Memory B cell (primary cell): Measurements from ENCODE around the gene ADGRG4.
"Not testable (repeated sequence)": the region's sequence is repeated elsewhere in the genome, so short reads cannot be mapped to it uniquely, and the experiment has no call there.

Source experiments
- ATAC-seq: fragments of 150-1000 bp; cut with Tn5 transposase; 2 replicates; pipeline ENCODE4 v1.10.0; 2021; ENCODE audit warnings: low read depth, mild to moderate bottlenecking, moderate library complexity
- DNase-seq, 2 donors: peaks; one replicate each; pipeline ENCODE4 v3.0.0; 2022; ENCODE audit warnings: low spot score in 2 of 2
- H3K27ac Mint-ChIP-seq: one replicate; pipeline ENCODE4 v1.8.0; 2022; ENCODE audit warnings: mild to moderate bottlenecking, moderate library complexity, mixed read lengths
- H3K27me3 Mint-ChIP-seq: one replicate; pipeline ENCODE4 v1.8.0; 2022; ENCODE audit warnings: mixed read lengths
- H3K36me3 Mint-ChIP-seq: one replicate; pipeline ENCODE4 v1.8.0; 2022; ENCODE audit warnings: mild to moderate bottlenecking, mixed read lengths
- H3K4me1 Mint-ChIP-seq: one replicate; pipeline ENCODE4 v1.8.0; 2022; ENCODE audit warnings: mixed read lengths
- H3K4me3 Mint-ChIP-seq: one replicate; pipeline ENCODE4 v1.8.0; 2022; ENCODE audit warnings: mild to moderate bottlenecking, moderate library complexity, mixed read lengths
- H3K9me3 Mint-ChIP-seq: one replicate; pipeline ENCODE4 v1.8.0; 2022; ENCODE audit warnings: mixed read lengths

The ADGRG4 gene

GRCh38 chrX:136300721-136301120 lies at the start of gene ADGRG4:
TSS of gene ADGRG4 (plus strand) at chrX:136300963. CDS start at chrX:136308778, 7,815 bp downstream.
- H3K4me3 Mint-ChIP-seq, H3K27me3 Mint-ChIP-seq, H3K4me1 Mint-ChIP-seq, DNase-seq, H3K36me3 Mint-ChIP-seq, H3K9me3 Mint-ChIP-seq, ATAC-seq, H3K27ac Mint-ChIP-seq: not testable (repeated sequence)

- H3K27ac Mint-ChIP-seq, result peak within 1 kb of the TSS; percentile 84
- H3K4me1 Mint-ChIP-seq, result peaks cover 9% of the 10 kb centered on the region
- H3K36me3 Mint-ChIP-seq, result no peaks in the 10 kb centered on the region
- H3K9me3 Mint-ChIP-seq, result no peaks in the 10 kb centered on the region
- DNase-seq, result peak; percentile 61 to 64
- ATAC-seq, result peak; percentile 92
- no peaks in the 10 kb centered on the region for H3K27me3 Mint-ChIP-seq
- peak within 1 kb of the TSS; percentile 90 for H3K4me3 Mint-ChIP-seq
Measured at GRCh38 chrX:136251041-136251991, 49.4 kb upstream of the ADGRG4 start, which contains the start of gene MAP7D3. TSS of gene MAP7D3 (minus strand) at chrX:136251400. CDS start at chrX:136251358, 42 bp downstream.

- H3K4me1 Mint-ChIP-seq, result peaks cover 7% of the 10 kb centered on the region
- no peak overlapping the region for H3K27ac Mint-ChIP-seq
- H3K9me3 Mint-ChIP-seq, result no peaks in the 10 kb centered on the region
- H3K4me3 Mint-ChIP-seq, result no peak overlapping the region
- DNase-seq, result no peak
- no peaks in the 10 kb centered on the region for H3K36me3 Mint-ChIP-seq
- H3K27me3 Mint-ChIP-seq, result no peaks in the 10 kb centered on the region
- ATAC-seq, result no peak
Measured at GRCh38 chrX:136255541-136255940, 45.2 kb upstream of the ADGRG4 start.

GRCh38 chrX:136256026-136256425 lies 44.7 kb upstream of the ADGRG4 start:
- no peaks in the 10 kb centered on the region for H3K9me3 Mint-ChIP-seq
- DNase-seq (no peak), ATAC-seq (no peak)
- H3K4me3 Mint-ChIP-seq, result no peak overlapping the region
- no peak overlapping the region for H3K27ac Mint-ChIP-seq
- no peaks in the 10 kb centered on the region for H3K36me3 Mint-ChIP-seq
- H3K4me1 Mint-ChIP-seq, result peaks cover 7% of the 10 kb centered on the region
- no peaks in the 10 kb centered on the region for H3K27me3 Mint-ChIP-seq

GRCh38 chrX:136258951-136259350 lies 41.8 kb upstream of the ADGRG4 start:
- DNase-seq (no peak), ATAC-seq (no peak)
- Mint-ChIP-seq H3K9me3 (no peaks in the 10 kb centered on the region), H3K4me1 (peaks cover 4% of the 10 kb centered on the region), H3K27me3 (no peaks in the 10 kb centered on the region), H3K36me3 (no peaks in the 10 kb centered on the region), H3K4me3 (no peak overlapping the region), H3K27ac (no peak overlapping the region)

GRCh38 chrX:136259543-136259942 lies 41.2 kb upstream of the ADGRG4 start:
- H3K27me3 Mint-ChIP-seq, result no peaks in the 10 kb centered on the region
- H3K27ac Mint-ChIP-seq, result no peak overlapping the region
- ATAC-seq (no peak), DNase-seq (no peak)
- no peak overlapping the region for H3K4me3 Mint-ChIP-seq
- no peaks in the 10 kb centered on the region for H3K36me3 Mint-ChIP-seq
- no peaks in the 10 kb centered on the region for H3K9me3 Mint-ChIP-seq
- H3K4me1 Mint-ChIP-seq, result peaks cover 4% of the 10 kb centered on the region

GRCh38 chrX:136260776-136261175 lies 40.0 kb upstream of the ADGRG4 start:
- H3K27me3 Mint-ChIP-seq, result no peaks in the 10 kb centered on the region
- H3K4me3 Mint-ChIP-seq, result no peak overlapping the region
- ATAC-seq (no peak), DNase-seq (no peak)
- H3K9me3 Mint-ChIP-seq, result no peaks in the 10 kb centered on the region
- H3K27ac Mint-ChIP-seq, result no peak overlapping the region
- peaks cover 4% of the 10 kb centered on the region for H3K4me1 Mint-ChIP-seq
- no peaks in the 10 kb centered on the region for H3K36me3 Mint-ChIP-seq

GRCh38 chrX:136261321-136261720 lies 39.4 kb upstream of the ADGRG4 start:
- Mint-ChIP-seq H3K36me3 (no peaks in the 10 kb centered on the region), H3K4me1 (no peaks in the 10 kb centered on the region), H3K27me3 (no peaks in the 10 kb centered on the region), H3K9me3 (no peaks in the 10 kb centered on the region), H3K27ac (no peak overlapping the region), H3K4me3 (no peak overlapping the region)
- ATAC-seq (no peak), DNase-seq (no peak)

GRCh38 chrX:136262243-136262642 lies 38.5 kb upstream of the ADGRG4 start:
- no peaks in the 10 kb centered on the region for H3K9me3 Mint-ChIP-seq
- no peak overlapping the region for H3K4me3 Mint-ChIP-seq
- DNase-seq, result no peak
- no peaks in the 10 kb centered on the region for H3K4me1 Mint-ChIP-seq
- no peaks in the 10 kb centered on the region for H3K36me3 Mint-ChIP-seq
- no peak for ATAC-seq
- no peak overlapping the region for H3K27ac Mint-ChIP-seq
- H3K27me3 Mint-ChIP-seq, result no peaks in the 10 kb centered on the region

- Mint-ChIP-seq H3K27ac (no peak overlapping the region), H3K27me3 (no peaks in the 10 kb centered on the region), H3K9me3 (no peaks in the 10 kb centered on the region), H3K36me3 (no peaks in the 10 kb centered on the region), H3K4me3 (no peak overlapping the region), H3K4me1 (no peaks in the 10 kb centered on the region)
- DNase-seq, result no peak
- ATAC-seq, result no peak
Measured at GRCh38 chrX:136262812-136263315, 37.9 kb upstream of the ADGRG4 start.

- DNase-seq (no peak), ATAC-seq (no peak)
- H3K27me3 Mint-ChIP-seq, result no peaks in the 10 kb centered on the region
- no peaks in the 10 kb centered on the region for H3K36me3 Mint-ChIP-seq
- H3K4me3 Mint-ChIP-seq, result no peak overlapping the region
- H3K9me3 Mint-ChIP-seq, result no peaks in the 10 kb centered on the region
- H3K27ac Mint-ChIP-seq, result no peak overlapping the region
- peaks cover 5% of the 10 kb centered on the region for H3K4me1 Mint-ChIP-seq
Measured at GRCh38 chrX:136266828-136267227, 33.9 kb upstream of the ADGRG4 start.

- H3K27ac Mint-ChIP-seq, result no peak overlapping the region
- peak; percentile 18 to 44 for DNase-seq
- peak; percentile 57 for ATAC-seq
- H3K4me1 Mint-ChIP-seq, result peaks cover 5% of the 10 kb centered on the region
- H3K9me3 Mint-ChIP-seq, result no peaks in the 10 kb centered on the region
- no peaks in the 10 kb centered on the region for H3K36me3 Mint-ChIP-seq
- H3K4me3 Mint-ChIP-seq, result no peak overlapping the region
- no peaks in the 10 kb centered on the region for H3K27me3 Mint-ChIP-seq
Measured at GRCh38 chrX:136268051-136269048, 32.4 kb upstream of the ADGRG4 start.

GRCh38 chrX:136269921-136270320 lies 30.8 kb upstream of the ADGRG4 start:
- Mint-ChIP-seq H3K27ac (no peak overlapping the region), H3K36me3 (no peaks in the 10 kb centered on the region), H3K27me3 (no peaks in the 10 kb centered on the region), H3K4me3 (no peak overlapping the region), H3K9me3 (no peaks in the 10 kb centered on the region), H3K4me1 (peaks cover 5% of the 10 kb centered on the region)
- no peak for DNase-seq
- no peak for ATAC-seq

GRCh38 chrX:136271300-136271699 lies 29.5 kb upstream of the ADGRG4 start:
- H3K4me3 Mint-ChIP-seq, result no peak overlapping the region

More at GRCh38 chrX:136271300-136271699, 29.5 kb upstream of the ADGRG4 start:
- Mint-ChIP-seq H3K4me1 (peaks cover 5% of the 10 kb centered on the region), H3K27me3 (no peaks in the 10 kb centered on the region), H3K36me3 (no peaks in the 10 kb centered on the region), H3K27ac (no peak overlapping the region), H3K9me3 (no peaks in the 10 kb centered on the region)
- no peak for DNase-seq
- ATAC-seq, result peak; percentile 37
